Measurements from ENCODE around the gene PAK1. TPM values are rescaled to one million over a fixed set of nuclear protein-coding genes. Genes with fewer than 3 reads are reported as not detected.

PAK1 gene
- total and polyA plus RNA-seq, 10 of the 15 experiments (the other 5 are each of a cell fraction or from before 2014, with no cell fraction given): 43.8 to 321 (median 110) TPM

DNA sequence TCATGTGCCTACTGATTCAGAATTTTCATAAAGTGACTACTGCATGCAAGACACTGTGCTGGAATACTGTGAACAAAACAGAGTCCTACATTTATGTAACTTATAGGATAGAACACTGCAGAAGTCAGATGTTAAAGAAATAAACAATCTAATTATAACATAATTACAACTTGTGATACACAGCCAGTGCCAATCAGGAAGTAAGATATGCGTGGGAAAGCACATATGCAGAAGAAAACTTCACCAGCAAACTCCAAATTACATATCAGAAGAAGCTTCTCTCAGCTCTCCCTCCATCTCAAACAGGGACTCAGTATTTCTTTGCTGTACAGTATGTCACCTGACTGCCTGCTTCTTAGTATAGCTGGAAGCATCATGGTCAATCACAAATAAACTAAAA, 37.4 kb downstream of the PAK1 start:
- in situ Hi-C loops (cut with MboI): no loop called here
- peak overlapping the region; percentile 30; the same call in 1 of the 2 replicates for H3K9ac ChIP-seq (ENCODE audit: control insufficient read depth, insufficient read depth, low read length)

More for the DNA sequence above, 37.4 kb downstream of the PAK1 start:
- TF ChIP-seq RAD21 (IDR thresholded peaks at IDR 0.05; ENCODE audit: insufficient read depth, low read depth, low read length): no peak
- TF ChIP-seq RAD51 (IDR thresholded peaks at IDR 0.05): peak; percentile 40; the same call in 1 of the 2 replicates
- 0 out of 2 replicates have a peak, but pooled peaks have one; percentile 4 for TF ChIP-seq NBN (IDR thresholded peaks at IDR 0.05)
- TF ChIP-seq IRF3 (IDR thresholded peaks at IDR 0.05): no peak
- H4K20me1 ChIP-seq (ENCODE audit: control insufficient read depth, insufficient read depth): no peaks in the 10 kb centered on the region
- POLR2A ChIA-PET: interaction anchor here (1.0 to 3.2 kb wide), 7 partner anchors 10 to 34 kb away, joined by 3 to 33 read pairs (median 6); no protein-coding TSS in a partner anchor
- H3K36me3 ChIP-seq (ENCODE audit: control insufficient read depth in 2 of 2, insufficient read depth in 2 of 2, low read length in 1 of 2): no peaks in the 10 kb centered on the region; a peak in 1 of 4 replicates
- FAIRE-seq: no peak
- intact Hi-C loops (cut with micrococcal nuclease; ENCODE audit: unreplicated experiment): no loop called here
- H3K9me3 ChIP-seq (replicated peaks; ENCODE audit: control insufficient read depth, insufficient read depth, low read length): no peaks in the 10 kb centered on the region
- peaks cover 66% of the 10 kb centered on the region for H3K79me2 ChIP-seq (ENCODE audit: control insufficient read depth, insufficient read depth, low read length)
- CTCF ChIA-PET: interaction anchor here (1.1 to 3.3 kb wide), 10 partner anchors 9 to 111 kb away, joined by 3 to 18 read pairs (median 4); no protein-coding TSS in a partner anchor
- WGBS (ENCODE audit: insufficient coverage, insufficient replicate concordance, low lambda C conversion rate, missing lambda C conversion rate): 0% methylated on average over 1 of the region's 1 CpG
- H3K4me3 ChIP-seq: peak overlapping the region; percentile 50; the same call in 1 of the 2 replicates
- no TSS peak for BruUV-seq (replicated peaks)
- no peak for DNase-seq (ENCODE audit: low read depth, low spot score)
- RAD21 ChIA-PET (ENCODE audit: unreplicated experiment): interaction anchor here (0.7 to 3.4 kb wide), 8 partner anchors 10 to 35 kb away, joined by 4 to 38 read pairs (median 4); no protein-coding TSS in a partner anchor
- peak; percentile 13; the same call in 2 of the 3 replicates for ATAC-seq
- SMC1A ChIA-PET (ENCODE audit: uncharacterized antibody, unreplicated experiment): interaction anchor here (0.8 to 3.3 kb wide), 9 partner anchors 10 to 38 kb away, joined by 3 to 51 read pairs (median 5); no protein-coding TSS in a partner anchor
- H2AFZ ChIP-seq (ENCODE audit: control insufficient read depth, low read depth, low read length): no peak overlapping the region
- H3K4me1 ChIP-seq (ENCODE audit: control insufficient read depth, insufficient read depth, low read length): peaks cover 38% of the 10 kb centered on the region
- H3K27me3 ChIP-seq (replicated peaks in 1 of 2; ENCODE audit: control insufficient read depth in 2 of 2, insufficient read depth in 2 of 2, low read length in 1 of 2): no peaks in the 10 kb centered on the region
- peak overlapping the region; percentile 82; the same call in 1 of the 2 replicates for H3K4me2 ChIP-seq (ENCODE audit: control insufficient read depth, insufficient read depth)
- peak overlapping the region; percentile 35; the same call in 1 of the 2 replicates for H3K27ac ChIP-seq (ENCODE audit: control insufficient read depth, insufficient read depth)

Data from GM12878 (cell line).